K562 (cell line): ENCODE data around the gene URAD. TPM values are rescaled to one million over a fixed set of nuclear protein-coding genes. Genes with fewer than 3 reads are reported as not detected.

Source experiments
- ATAC-seq: fragments of 200-7000 bp; cut with Tn5 transposase; 3 replicates; pipeline ENCODE4 v1.9.1; 2020; ENCODE audit warnings: moderate library complexity
- BruUV-seq: library from RNA; stranded (reverse); fragments of 400-500 nt; replicated peaks from 2 replicates; lab custom pipeline; 2021; lab: Mats Ljungman, UMichigan
- CTCF ChIA-PET: fragments of 300-600 bp; formaldehyde crosslinking; extraction: SDS; loops from one replicate; lab custom pipeline; 2021; ENCODE audit warnings: low intra/inter-chr PET ratio; lab: Yijun Ruan, JAX
- POLR2A ChIA-PET: fragments of 300-600, 350-650 bp; sonication (Branson Sonifier 250); formaldehyde crosslinking; extraction: SDS; loops from one replicate; lab custom pipeline; 2021; ENCODE audit warnings: antibody characterized with exemption, inconsistent platforms; lab: Yijun Ruan, JAX
- DNase-seq, 4 experiments: peaks; one replicate each; pipeline versions ENCODE4 v3.0.0 to v3.0.0-alpha.2; 2011 to 2018; ENCODE audit warnings: low spot score in 3 of 4, mixed read lengths in 3 of 4; ENCODE audit errors: extremely low read depth in 1 of 4
- FAIRE-seq: peaks from 2 replicates; lab custom pipeline; 2011; peaks lifted over from hg19 to GRCh38; lab: Jason Lieb, UNC
- H2AFZ ChIP-seq: 2 replicates; pipeline ENCODE4 v1.6.0; 2011; ENCODE audit warnings: low read depth, low read length, control low read depth, inconsistent platforms
- H3K27ac ChIP-seq: fragments of 200-600 bp; 3 replicates; pipeline ENCODE4 v1.8.0; 2011; ENCODE audit warnings: low read depth, mild to moderate bottlenecking, control low read depth, inconsistent platforms, low read length, moderate library complexity, mixed read lengths; ENCODE audit errors: extremely low read depth
- H3K27me3 ChIP-seq, 2 experiments: fragments of 300-600 bp in 1 of 2; 2 replicates in 1 of 2; 3 replicates in 1 of 2; pipeline versions ENCODE4 v1.6.0 to v1.8.0; 2011; ENCODE audit warnings: inconsistent platforms in 2 of 2, low read length in 2 of 2, mild to moderate bottlenecking in 1 of 2, mixed read lengths in 1 of 2, moderate library complexity in 1 of 2; ENCODE audit not compliant: control insufficient read depth in 2 of 2, insufficient read depth in 2 of 2
- H3K36me3 ChIP-seq: fragments of 300-600 bp; 3 replicates; pipeline ENCODE4 v1.8.0; 2011; ENCODE audit warnings: mild to moderate bottlenecking, low read length, inconsistent platforms; ENCODE audit not compliant: control insufficient read depth, insufficient read depth
- H3K4me1 ChIP-seq, 2 experiments: fragments of 200-600 bp in 1 of 2; replicated peaks in 1 of 2; 2 replicates in 1 of 2; 3 replicates in 1 of 2; pipeline versions ENCODE4 v1.5.1 to v1.8.0; 2011; ENCODE audit warnings: inconsistent platforms in 2 of 2, low read length in 2 of 2, mild to moderate bottlenecking in 1 of 2, mixed read lengths in 1 of 2, moderate library complexity in 1 of 2; ENCODE audit not compliant: control insufficient read depth in 2 of 2, insufficient read depth in 2 of 2
- H3K4me2 ChIP-seq: 2 replicates; pipeline ENCODE4 v1.6.1; 2011; ENCODE audit warnings: low read length, control low read depth, inconsistent platforms, mixed read lengths; ENCODE audit not compliant: insufficient read depth
- H3K4me3 ChIP-seq: fragments of 200-600 bp; sonication (generic), shearing (Covaris generic); 2 replicates; pipeline ENCODE4 v1.5.1; 2016; ENCODE audit warnings: control low read depth, inconsistent platforms
- H3K79me2 ChIP-seq: fragments of 200-600 bp; 3 replicates; pipeline ENCODE4 v1.8.0; 2011; ENCODE audit warnings: low read length, inconsistent platforms; ENCODE audit not compliant: control insufficient read depth, insufficient read depth
- H3K9ac ChIP-seq, 2 experiments: 2 replicates each; pipeline versions ENCODE4 v1.6.0 to v1.6.1; 2011; ENCODE audit warnings: low read depth in 2 of 2, low read length in 2 of 2, control low read depth in 1 of 2, inconsistent platforms in 1 of 2, mild to moderate bottlenecking in 1 of 2, mixed read lengths in 1 of 2; ENCODE audit not compliant: insufficient read depth in 1 of 2
- H3K9me1 ChIP-seq: one replicate; pipeline ENCODE4 v1.6.0; 2011; ENCODE audit warnings: inconsistent platforms, mild to moderate bottlenecking, low read length, moderate library complexity; ENCODE audit not compliant: control insufficient read depth, insufficient read depth
- H3K9me3 ChIP-seq: replicated peaks from 2 replicates; pipeline ENCODE4 v1.5.1; 2011; ENCODE audit warnings: low read depth, low read length, inconsistent platforms; ENCODE audit not compliant: control insufficient read depth, insufficient read depth
- H4K20me1 ChIP-seq: replicated peaks from 2 replicates; pipeline ENCODE4 v1.6.1; 2011; ENCODE audit warnings: low read length, inconsistent platforms, mixed read lengths; ENCODE audit not compliant: control insufficient read depth, insufficient read depth
- FOXJ2 ChIP-seq: fragments of 200-800 bp; sonication (Bioruptor generic); IDR thresholded peaks from 2 replicates; pipeline ENCODE4 v1.6.1; 2016; ENCODE audit warnings: missing genetic modification characterization, missing compliant biosample characterization
- JUN ChIP-seq, 2 experiments: sonication (generic) in 1 of 2; formaldehyde crosslinking in 1 of 2; IDR thresholded peaks; 2 replicates each; pipeline versions ENCODE4 v1.6.1 to v1.8.0; 2012 to 2022; ENCODE audit warnings: borderline replicate concordance in 2 of 2, mild to moderate bottlenecking in 2 of 2, improper control_type of control experiment in 1 of 2, low read depth in 1 of 2, low read length in 1 of 2, missing genetic modification reagents in 1 of 2
- KDM2B ChIP-seq: fragments of 250-450 bp; sonication (Bioruptor Pico); IDR thresholded peaks from 2 replicates; pipeline ENCODE4 v1.8.0; 2021; ENCODE audit warnings: mild to moderate bottlenecking, moderate library complexity
- RBBP5 ChIP-seq: fragments of 200-600 bp; sonication (generic); IDR thresholded peaks from 2 replicates; pipeline ENCODE4 v1.6.1; 2012; ENCODE audit warnings: borderline replicate concordance, mild to moderate bottlenecking, low read length, control low read depth, inconsistent platforms; ENCODE audit not compliant: insufficient read depth, poor library complexity, severe bottlenecking
- RBM39 ChIP-seq: fragments of 200-400 bp; formaldehyde crosslinking; optimal IDR thresholded peaks from 2 replicates; pipeline ENCODE3; 2018; ENCODE audit warnings: low read depth, low read length
- SIN3A ChIP-seq, 2 experiments: fragments of 150-350 bp in 1 of 2; IDR thresholded peaks; 2 replicates each; pipeline ENCODE4 v1.6.1; 2011 to 2016; ENCODE audit warnings: borderline replicate concordance in 2 of 2, low read depth in 2 of 2, low read length in 2 of 2, mild to moderate bottlenecking in 2 of 2, moderate library complexity in 2 of 2; ENCODE audit not compliant: control insufficient read depth in 1 of 2
- SREBF1 ChIP-seq: fragments of 150-350 bp; IDR thresholded peaks from 2 replicates; pipeline ENCODE4 v1.6.1; 2014; ENCODE audit warnings: antibody characterized with exemption, low read depth, low read length, borderline replicate concordance
- ZEB2 ChIP-seq: fragments of 450-650 bp; IDR thresholded peaks from 2 replicates; pipeline ENCODE4 v1.6.1; 2016
- ZNF583 ChIP-seq: fragments of 250-450 bp; sonication (Bioruptor Pico); IDR thresholded peaks from 2 replicates; pipeline ENCODE4 v1.4.0; 2020
- in situ Hi-C: fragments of 300-500 bp; cut with MboI; formaldehyde crosslinking; loops from 4 replicates; pipeline ENCODE4 v1.15.0; 2018; ENCODE audit warnings: inconsistent platforms, mixed read lengths
- intact Hi-C: fragments of 100-400 bp; cut with micrococcal nuclease; formaldehyde crosslinking; loops from 2 replicates; pipeline ENCODE4 v1.14.2; 2022
- polyA plus RNA-seq, 8 experiments: library from polyadenylated mRNA; depleted of rRNA in 4 of 8; stranded (reverse) in 5 of 8; unstranded in 3 of 8; fragments of >200 nt; fragmentation: Nextera tagmentation in 2 of 8; fragmentation: Illumina TruSeq in 1 of 8; extraction: Ambion mirVana in 2 of 8; extraction: Trizol in 1 of 8; gene quantifications; 2 replicates each; pipeline versions ENCODE4 v1.2.1 to v1.2.3, GENCODE V29; 2011 to 2014; ENCODE audit warnings: inconsistent platforms in 1 of 8, missing spikeins in 1 of 8
- total RNA-seq, 7 experiments: library from RNA; depleted of rRNA in 6 of 7; stranded (reverse); fragments of >200 nt in 6 of 7; fragmentation: Illumina TruSeq in 2 of 7; extraction: Trizol in 2 of 7; gene quantifications; 2 replicates each; pipeline versions ENCODE4 v1.2.1 to v1.2.3, GENCODE V29; 2011 to 2021; ENCODE audit warnings: low replicate concordance in 1 of 7
- TF ChIP-seq, protein P1 (sequence below): fragments of 450-650 bp; IDR thresholded peaks from 2 replicates; pipeline ENCODE4 v1.6.1; 2017; ENCODE audit warnings: antibody characterized with exemption
- TF ChIP-seq, protein P2 (sequence below), 2 experiments: fragments of 450-650 bp in 1 of 2; sonication (generic) in 1 of 2; formaldehyde crosslinking in 1 of 2; IDR thresholded peaks; 2 replicates each; pipeline versions ENCODE4 v1.7.1 to v1.9.0; 2016 to 2022; ENCODE audit warnings: inconsistent platforms in 1 of 2, mild to moderate bottlenecking in 1 of 2, missing genetic modification reagents in 1 of 2

The URAD gene
- total and polyA plus RNA-seq, 9 of the 15 experiments (the other 6 are each of a cell fraction or from before 2014, with no cell fraction given): not detected

DNA sequence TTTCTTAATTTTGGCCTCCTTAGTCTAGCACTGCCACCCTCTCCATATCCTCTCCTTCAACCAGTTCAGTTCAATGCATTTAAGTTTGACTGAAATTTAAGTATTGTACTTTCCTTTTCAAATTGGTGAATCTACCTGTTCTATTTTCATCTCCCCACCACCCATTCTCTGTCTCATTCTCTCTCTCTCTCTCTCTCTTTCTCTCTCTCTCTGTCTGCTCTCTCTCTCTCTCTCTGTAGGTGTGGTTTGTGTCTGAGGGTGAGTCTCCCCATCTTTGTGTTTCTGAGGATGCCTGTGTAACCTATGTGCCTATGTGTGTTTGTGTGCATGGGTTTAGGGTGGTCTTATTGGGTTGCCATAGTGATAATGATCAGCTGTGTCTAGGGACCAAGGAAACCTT, 58.6 kb downstream of the URAD start:
- TF ChIP-seq ZNF583 (CRISPR knock-in tag) (no peak), RBM39 (no peak), SIN3A (IDR thresholded peaks at IDR 0.05; ENCODE audit: borderline replicate concordance in 2 of 2, control insufficient read depth in 1 of 2, low read depth in 2 of 2, low read length in 2 of 2) (no peak), KDM2B (CRISPR knock-in tag) (no peak), JUN (IDR thresholded peaks at IDR 0.05; ENCODE audit: borderline replicate concordance, low read depth, low read length) (no peak), JUN (CRISPR knock-in tag; IDR thresholded peaks at IDR 0.05; ENCODE audit: borderline replicate concordance) (no peak), SREBF1 (no peak), FOXJ2 (tag) (no peak), ZEB2 (no peak), RBBP5 (no peak)
- TF ChIP-seq, protein P1, sequence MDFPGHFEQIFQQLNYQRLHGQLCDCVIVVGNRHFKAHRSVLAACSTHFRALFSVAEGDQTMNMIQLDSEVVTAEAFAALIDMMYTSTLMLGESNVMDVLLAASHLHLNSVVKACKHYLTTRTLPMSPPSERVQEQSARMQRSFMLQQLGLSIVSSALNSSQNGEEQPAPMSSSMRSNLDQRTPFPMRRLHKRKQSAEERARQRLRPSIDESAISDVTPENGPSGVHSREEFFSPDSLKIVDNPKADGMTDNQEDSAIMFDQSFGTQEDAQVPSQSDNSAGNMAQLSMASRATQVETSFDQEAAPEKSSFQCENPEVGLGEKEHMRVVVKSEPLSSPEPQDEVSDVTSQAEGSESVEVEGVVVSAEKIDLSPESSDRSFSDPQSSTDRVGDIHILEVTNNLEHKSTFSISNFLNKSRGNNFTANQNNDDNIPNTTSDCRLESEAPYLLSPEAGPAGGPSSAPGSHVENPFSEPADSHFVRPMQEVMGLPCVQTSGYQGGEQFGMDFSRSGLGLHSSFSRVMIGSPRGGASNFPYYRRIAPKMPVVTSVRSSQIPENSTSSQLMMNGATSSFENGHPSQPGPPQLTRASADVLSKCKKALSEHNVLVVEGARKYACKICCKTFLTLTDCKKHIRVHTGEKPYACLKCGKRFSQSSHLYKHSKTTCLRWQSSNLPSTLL: no peak
- TF ChIP-seq, protein P2, sequence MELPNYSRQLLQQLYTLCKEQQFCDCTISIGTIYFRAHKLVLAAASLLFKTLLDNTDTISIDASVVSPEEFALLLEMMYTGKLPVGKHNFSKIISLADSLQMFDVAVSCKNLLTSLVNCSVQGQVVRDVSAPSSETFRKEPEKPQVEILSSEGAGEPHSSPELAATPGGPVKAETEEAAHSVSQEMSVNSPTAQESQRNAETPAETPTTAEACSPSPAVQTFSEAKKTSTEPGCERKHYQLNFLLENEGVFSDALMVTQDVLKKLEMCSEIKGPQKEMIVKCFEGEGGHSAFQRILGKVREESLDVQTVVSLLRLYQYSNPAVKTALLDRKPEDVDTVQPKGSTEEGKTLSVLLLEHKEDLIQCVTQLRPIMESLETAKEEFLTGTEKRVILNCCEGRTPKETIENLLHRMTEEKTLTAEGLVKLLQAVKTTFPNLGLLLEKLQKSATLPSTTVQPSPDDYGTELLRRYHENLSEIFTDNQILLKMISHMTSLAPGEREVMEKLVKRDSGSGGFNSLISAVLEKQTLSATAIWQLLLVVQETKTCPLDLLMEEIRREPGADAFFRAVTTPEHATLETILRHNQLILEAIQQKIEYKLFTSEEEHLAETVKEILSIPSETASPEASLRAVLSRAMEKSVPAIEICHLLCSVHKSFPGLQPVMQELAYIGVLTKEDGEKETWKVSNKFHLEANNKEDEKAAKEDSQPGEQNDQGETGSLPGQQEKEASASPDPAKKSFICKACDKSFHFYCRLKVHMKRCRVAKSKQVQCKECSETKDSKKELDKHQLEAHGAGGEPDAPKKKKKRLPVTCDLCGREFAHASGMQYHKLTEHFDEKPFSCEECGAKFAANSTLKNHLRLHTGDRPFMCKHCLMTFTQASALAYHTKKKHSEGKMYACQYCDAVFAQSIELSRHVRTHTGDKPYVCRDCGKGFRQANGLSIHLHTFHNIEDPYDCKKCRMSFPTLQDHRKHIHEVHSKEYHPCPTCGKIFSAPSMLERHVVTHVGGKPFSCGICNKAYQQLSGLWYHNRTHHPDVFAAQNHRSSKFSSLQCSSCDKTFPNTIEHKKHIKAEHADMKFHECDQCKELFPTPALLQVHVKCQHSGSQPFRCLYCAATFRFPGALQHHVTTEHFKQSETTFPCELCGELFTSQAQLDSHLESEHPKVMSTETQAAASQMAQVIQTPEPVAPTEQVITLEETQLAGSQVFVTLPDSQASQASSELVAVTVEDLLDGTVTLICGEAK (IDR thresholded peaks at IDR 0.05): no peak
- TF ChIP-seq, protein P2 (CRISPR knock-in tag; IDR thresholded peaks at IDR 0.05): no peak
- no peaks in the 10 kb centered on the region for H3K36me3 ChIP-seq
- H3K9me3 ChIP-seq: no peaks in the 10 kb centered on the region
- H3K4me3 ChIP-seq: no peak overlapping the region
- FAIRE-seq (no peak), DNase-seq (no peak), ATAC-seq (no peak)
- H3K4me1 ChIP-seq: no peaks in the 10 kb centered on the region
- H3K79me2 ChIP-seq: no peaks in the 10 kb centered on the region
- BruUV-seq: no TSS peak
- no peaks in the 10 kb centered on the region for H3K9me1 ChIP-seq
- no peak overlapping the region for H2AFZ ChIP-seq
- no peak overlapping the region for H3K4me2 ChIP-seq
- POLR2A ChIA-PET: no interaction called here
- no peak overlapping the region for H3K27ac ChIP-seq
- H3K9ac ChIP-seq: no peak overlapping the region
- in situ Hi-C loops: no loop called here
- intact Hi-C loops: no loop called here
- no peaks in the 10 kb centered on the region for H4K20me1 ChIP-seq
- H3K27me3 ChIP-seq: peaks cover 2 to 31% of the 10 kb centered on the region in 2 experiments; a peak in 4 of 5 replicates
- CTCF ChIA-PET: no interaction called here
